GM12874 (cell line): Measurements from ENCODE around the gene ELMO2.

Source experiments
- CTCF ChIP-seq: IDR thresholded peaks from 2 replicates; pipeline ENCODE4 v1.5.1; 2011; ENCODE audit warnings: low read depth, mild to moderate bottlenecking, control low read depth, low read length, moderate library complexity; ENCODE audit not compliant: insufficient read depth

ELMO2 gene

GRCh38 chr20:46342451-46343347 lies 63.7 kb downstream of the ELMO2 start:
- TF ChIP-seq CTCF, result no peak

- no peak for TF ChIP-seq CTCF
These were observed 64.4 kb downstream of the ELMO2 start for GRCh38 chr20:46342010-46342378.

GRCh38 chr20:46341074-46342009 lies 65.1 kb downstream of the ELMO2 start:
- TF ChIP-seq CTCF, result no peak

- no peak for TF ChIP-seq CTCF
These were observed 67.4 kb downstream of the ELMO2 start for GRCh38 chr20:46339037-46339436.

- TF ChIP-seq CTCF, result no peak
These were observed 69.7 kb downstream of the ELMO2 start for GRCh38 chr20:46336735-46337134.

GRCh38 chr20:46334303-46334904 lies 72.0 kb downstream of the ELMO2 start:
- no peak for TF ChIP-seq CTCF
